Left lung (tissue), 10 donors: ENCODE results near the gene GSX1. TPM values are rescaled to one million over a fixed set of nuclear protein-coding genes. Genes with fewer than 3 reads are reported as not detected.

Experiments used
- ATAC-seq: fragments of 200-7000 bp; cut with Tn5 transposase; one replicate; pipeline ENCODE4 v1.9.1; 2020; ENCODE audit warnings: moderate library complexity
- DNase-seq, 4 donors: peaks; one replicate each; pipeline ENCODE4 v3.0.0-alpha.2; 2013 to 2020
- H3K27ac ChIP-seq, 2 donors: fragments of 200-600 bp; sonication (generic) in 1 of 2; one replicate each; pipeline versions ENCODE4 v1.5.0 to v1.8.0; 2020 to 2021
- H3K27me3 ChIP-seq, 2 donors: fragments of 200-600 bp; sonication (generic) in 1 of 2; one replicate each; pipeline versions ENCODE4 v1.5.0 to v1.8.0; 2020 to 2021
- H3K36me3 ChIP-seq, 2 donors: fragments of 200-600 bp; sonication (generic) in 1 of 2; one replicate each; pipeline versions ENCODE4 v1.5.0 to v1.8.0; 2020 to 2021
- H3K4me1 ChIP-seq, 2 donors: fragments of 200-600 bp; one replicate each; pipeline ENCODE4 v1.8.0; 2021
- H3K4me3 ChIP-seq, 2 donors: fragments of 200-600 bp; sonication (generic) in 1 of 2; one replicate each; pipeline versions ENCODE4 v1.5.0 to v1.8.0; 2020 to 2021; ENCODE audit warnings: mild to moderate bottlenecking in 1 of 2
- H3K9me3 ChIP-seq, 2 donors: fragments of 200-600 bp; sonication (generic) in 1 of 2; one replicate each; pipeline versions ENCODE4 v1.5.0 to v1.8.0; 2020 to 2021
- intact Hi-C, 2 donors: fragments of 100-400 bp; cut with DNase I; formaldehyde crosslinking; loops; one replicate each; pipeline versions ENCODE4 v1.11.2 to v1.14.2; 2022
- polyA plus RNA-seq, 6 donors: library from polyadenylated mRNA; unstranded; fragments of 120-200 nt; gene quantifications; one replicate each; pipeline ENCODE4 v1.2.1, GENCODE V29; 2013; ENCODE audit not compliant: insufficient read length in 6 of 6
- total RNA-seq, 2 donors: library from RNA; stranded (reverse); fragmentation: NEBNext Ultra II Directional; extraction: Animal tissue kit (Norgen Biotek cat#: 25700); gene quantifications; one replicate each; pipeline ENCODE4 v1.2.1, GENCODE V29; 2021
- TF ChIP-seq, protein P1 (sequence below), 2 donors: fragments of 200-600 bp; sonication (generic) in 1 of 2; IDR thresholded peaks; one replicate each; pipeline versions ENCODE4 v1.5.0 to v1.8.0; 2021; ENCODE audit warnings: antibody characterized with exemption in 2 of 2
- donor health status: DM: no; HTN: yes; CAD: no.
- donor health status: DM: no; HTN: no; CAD: no.

The GSX1 gene
- total and polyA plus RNA-seq, 8 donors, result not detected

DNA sequence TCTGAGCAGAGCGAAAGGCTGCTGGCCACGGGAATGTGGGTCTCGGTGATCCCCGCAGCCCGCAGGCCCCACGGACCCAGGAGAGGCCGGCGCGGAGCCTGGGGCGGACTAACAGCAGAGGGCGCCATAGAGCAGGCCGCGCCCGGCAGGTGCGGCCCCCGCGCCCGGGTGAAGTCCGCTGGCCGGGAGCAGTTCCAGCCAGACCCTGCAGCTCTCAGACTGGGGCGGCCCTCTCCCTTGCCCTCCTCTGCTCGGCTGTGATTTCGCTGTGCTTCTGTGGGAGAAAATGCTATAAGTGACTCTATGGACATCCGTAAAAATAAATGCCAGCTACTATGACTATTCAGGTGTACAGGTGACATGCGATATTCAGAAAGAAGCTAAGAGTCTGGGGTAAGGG is 37.7 kb downstream of the GSX1 start:
- Histone ChIP-seq H3K4me3 (no peak overlapping the region), H3K27ac (no peak overlapping the region), H3K4me1 (peaks cover 0 to 12% of the 10 kb centered on the region in 2 donors), H3K27me3 (peaks cover 17 to 100% of the 10 kb centered on the region in 2 donors), H3K36me3 (no peaks in the 10 kb centered on the region), H3K9me3 (no peaks in the 10 kb centered on the region)
- TF ChIP-seq, protein P1, sequence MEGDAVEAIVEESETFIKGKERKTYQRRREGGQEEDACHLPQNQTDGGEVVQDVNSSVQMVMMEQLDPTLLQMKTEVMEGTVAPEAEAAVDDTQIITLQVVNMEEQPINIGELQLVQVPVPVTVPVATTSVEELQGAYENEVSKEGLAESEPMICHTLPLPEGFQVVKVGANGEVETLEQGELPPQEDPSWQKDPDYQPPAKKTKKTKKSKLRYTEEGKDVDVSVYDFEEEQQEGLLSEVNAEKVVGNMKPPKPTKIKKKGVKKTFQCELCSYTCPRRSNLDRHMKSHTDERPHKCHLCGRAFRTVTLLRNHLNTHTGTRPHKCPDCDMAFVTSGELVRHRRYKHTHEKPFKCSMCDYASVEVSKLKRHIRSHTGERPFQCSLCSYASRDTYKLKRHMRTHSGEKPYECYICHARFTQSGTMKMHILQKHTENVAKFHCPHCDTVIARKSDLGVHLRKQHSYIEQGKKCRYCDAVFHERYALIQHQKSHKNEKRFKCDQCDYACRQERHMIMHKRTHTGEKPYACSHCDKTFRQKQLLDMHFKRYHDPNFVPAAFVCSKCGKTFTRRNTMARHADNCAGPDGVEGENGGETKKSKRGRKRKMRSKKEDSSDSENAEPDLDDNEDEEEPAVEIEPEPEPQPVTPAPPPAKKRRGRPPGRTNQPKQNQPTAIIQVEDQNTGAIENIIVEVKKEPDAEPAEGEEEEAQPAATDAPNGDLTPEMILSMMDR (IDR thresholded peaks at IDR 0.05), result peak; percentile 80 to 93
- intact Hi-C loops, result loop anchor here in 1 of 2 donors (10.0 kb wide), 1 partner anchor 155 kb away; the partner anchor contains the start of gene URAD
- ATAC-seq, result peak; percentile 88
- peak; percentile 24 to 93 (median 37) for DNase-seq

DNA sequence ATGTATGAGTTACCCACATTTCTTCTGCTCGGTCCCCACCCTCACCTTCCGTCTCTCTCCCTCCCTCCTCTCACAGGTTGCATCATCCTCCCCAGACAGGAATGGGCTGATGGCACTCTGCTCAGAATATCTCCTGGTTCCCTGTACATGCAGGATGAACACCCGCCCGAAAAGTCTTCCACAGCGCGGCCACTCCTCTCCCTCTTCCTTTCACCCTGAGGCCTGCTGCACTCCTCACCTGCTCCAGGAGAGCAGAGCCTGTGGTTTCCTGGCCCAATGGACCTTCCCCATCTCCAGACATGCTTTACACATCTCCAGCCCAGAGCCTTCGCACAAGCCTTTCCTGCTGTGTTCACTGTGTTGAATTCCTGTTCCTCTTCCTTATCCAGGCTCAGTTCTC is 40.9 kb downstream of the GSX1 start:
- TF ChIP-seq, protein P1 (IDR thresholded peaks at IDR 0.05), result no peak
- Histone ChIP-seq H3K27ac (no peak overlapping the region), H3K9me3 (no peaks in the 10 kb centered on the region), H3K27me3 (peaks cover 12 to 87% of the 10 kb centered on the region in 2 donors), H3K4me1 (peaks cover 0 to 6% of the 10 kb centered on the region in 2 donors), H3K4me3 (no peak overlapping the region), H3K36me3 (no peaks in the 10 kb centered on the region)
- ATAC-seq (no peak), DNase-seq (no peak)
- intact Hi-C loops, result loop anchor here in 1 of 2 donors (10.0 kb wide), 1 partner anchor 152 kb away; the partner anchor contains the start of gene URAD

DNA sequence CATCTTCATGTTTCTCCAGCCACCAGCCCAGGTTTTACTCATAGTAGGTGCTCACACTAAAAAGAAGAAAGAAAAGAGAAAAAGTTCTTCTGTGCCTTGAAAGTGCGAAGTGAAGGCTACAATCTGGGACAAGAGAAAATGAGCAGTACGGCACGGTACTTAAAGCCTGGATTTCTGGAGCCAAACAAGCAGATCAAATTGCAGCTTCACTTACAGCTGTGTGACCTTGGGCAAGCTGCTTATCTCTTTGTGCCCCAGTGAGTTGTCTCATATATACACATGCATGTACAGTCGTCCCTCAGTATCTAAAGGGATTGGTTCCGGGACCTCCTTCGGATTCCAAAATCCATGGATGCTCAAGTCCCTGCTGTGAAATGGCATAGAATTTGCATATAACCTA is 41.8 kb downstream of the GSX1 start:
- ATAC-seq (no peak), DNase-seq (no peak)
- H3K27ac ChIP-seq, result no peak overlapping the region
- TF ChIP-seq, protein P1 (IDR thresholded peaks at IDR 0.05), result no peak
- H3K4me1 ChIP-seq, result peaks cover 0 to 6% of the 10 kb centered on the region in 2 donors
- H3K9me3 ChIP-seq, result no peaks in the 10 kb centered on the region
- H3K4me3 ChIP-seq, result no peak overlapping the region
- intact Hi-C loops, result loop anchor here in 1 of 2 donors (10.0 kb wide), 1 partner anchor 151 kb away; the partner anchor contains the start of gene URAD
- H3K36me3 ChIP-seq, result no peaks in the 10 kb centered on the region
- peaks cover 12 to 87% of the 10 kb centered on the region in 2 donors for H3K27me3 ChIP-seq

DNA sequence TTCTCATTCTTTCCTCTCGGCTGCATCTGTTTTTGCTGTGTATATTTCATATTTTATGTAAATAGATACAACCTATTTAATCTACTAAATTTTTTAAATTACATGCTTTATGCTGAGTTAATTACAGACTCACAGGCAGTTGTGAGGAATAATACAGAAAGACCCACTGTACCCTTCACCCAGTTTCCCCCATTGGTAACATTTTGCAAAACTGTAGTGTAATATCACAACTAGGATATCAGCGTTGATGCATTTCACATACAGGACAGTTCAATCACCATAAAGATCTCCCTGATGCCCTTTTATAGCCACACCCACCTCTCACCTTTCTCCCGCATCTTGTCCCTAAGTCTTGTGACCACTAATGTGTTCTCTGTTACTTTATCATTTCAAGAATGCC is 43.5 kb downstream of the GSX1 start:
- no peaks in the 10 kb centered on the region for H3K36me3 ChIP-seq
- TF ChIP-seq, protein P1 (IDR thresholded peaks at IDR 0.05), result no peak
- intact Hi-C loops, result loop anchor here in 1 of 2 donors (10.0 kb wide), 1 partner anchor 149 kb away; the partner anchor contains the start of gene URAD
- no peaks in the 10 kb centered on the region for H3K9me3 ChIP-seq
- no peak for ATAC-seq
- peaks cover 7 to 75% of the 10 kb centered on the region in 2 donors for H3K27me3 ChIP-seq
- H3K27ac ChIP-seq, result no peak overlapping the region
- no peaks in the 10 kb centered on the region for H3K4me1 ChIP-seq
- no peak for DNase-seq
- H3K4me3 ChIP-seq, result no peak overlapping the region

DNA sequence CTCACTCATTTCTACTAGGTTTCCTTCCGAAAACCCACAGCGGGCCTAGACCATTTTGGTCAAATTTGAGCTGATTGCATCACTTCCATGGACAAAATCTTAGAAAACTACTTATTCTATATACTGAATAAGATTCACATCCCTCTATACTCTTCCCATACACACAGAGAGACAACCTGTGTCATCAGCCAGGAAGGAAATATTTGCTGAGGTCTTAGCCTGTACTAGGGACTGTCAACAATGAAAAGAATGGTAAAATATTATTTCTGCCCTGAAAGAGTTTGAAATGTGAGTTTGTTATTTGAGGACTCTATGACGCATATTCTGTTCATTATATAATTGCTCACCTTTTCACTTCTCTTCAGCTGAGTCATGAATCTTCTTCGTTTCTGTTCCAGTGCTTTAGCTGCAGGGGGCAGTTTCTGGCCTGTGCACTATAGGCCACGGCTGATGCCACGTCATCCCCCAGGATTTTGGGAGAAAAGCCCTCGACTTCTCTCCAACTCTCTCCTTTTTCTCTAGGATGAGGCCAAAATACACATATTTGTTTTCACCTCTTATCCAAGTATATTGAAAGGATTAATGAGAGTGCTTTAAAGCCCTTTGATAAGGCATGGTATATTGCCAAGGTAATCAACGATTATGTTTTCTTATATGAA is 47.7 kb downstream of the GSX1 start:
- intact Hi-C loops, result loop anchor here in 1 of 2 donors (10.0 kb wide), 1 partner anchor 145 kb away; the partner anchor contains the start of gene URAD
- ATAC-seq (no peak), DNase-seq (no peak)
- Histone ChIP-seq H3K9me3 (peaks cover 0 to 2% of the 10 kb centered on the region in 2 donors), H3K4me1 (no peaks in the 10 kb centered on the region), H3K27ac (no peak overlapping the region), H3K4me3 (no peak overlapping the region), H3K27me3 (peaks cover 4 to 56% of the 10 kb centered on the region in 2 donors), H3K36me3 (no peaks in the 10 kb centered on the region)
- TF ChIP-seq, protein P1 (IDR thresholded peaks at IDR 0.05), result no peak
